Measurements from ENCODE around the gene TTC34.
"Not testable (repeated sequence)": the region's sequence is repeated elsewhere in the genome, so short reads cannot be mapped to it uniquely, and the experiment has no call there.

- TF ChIP-seq POLR2A (IDR thresholded peaks at IDR 0.05): not testable (repeated sequence)
- TF ChIP-seq, protein P1, sequence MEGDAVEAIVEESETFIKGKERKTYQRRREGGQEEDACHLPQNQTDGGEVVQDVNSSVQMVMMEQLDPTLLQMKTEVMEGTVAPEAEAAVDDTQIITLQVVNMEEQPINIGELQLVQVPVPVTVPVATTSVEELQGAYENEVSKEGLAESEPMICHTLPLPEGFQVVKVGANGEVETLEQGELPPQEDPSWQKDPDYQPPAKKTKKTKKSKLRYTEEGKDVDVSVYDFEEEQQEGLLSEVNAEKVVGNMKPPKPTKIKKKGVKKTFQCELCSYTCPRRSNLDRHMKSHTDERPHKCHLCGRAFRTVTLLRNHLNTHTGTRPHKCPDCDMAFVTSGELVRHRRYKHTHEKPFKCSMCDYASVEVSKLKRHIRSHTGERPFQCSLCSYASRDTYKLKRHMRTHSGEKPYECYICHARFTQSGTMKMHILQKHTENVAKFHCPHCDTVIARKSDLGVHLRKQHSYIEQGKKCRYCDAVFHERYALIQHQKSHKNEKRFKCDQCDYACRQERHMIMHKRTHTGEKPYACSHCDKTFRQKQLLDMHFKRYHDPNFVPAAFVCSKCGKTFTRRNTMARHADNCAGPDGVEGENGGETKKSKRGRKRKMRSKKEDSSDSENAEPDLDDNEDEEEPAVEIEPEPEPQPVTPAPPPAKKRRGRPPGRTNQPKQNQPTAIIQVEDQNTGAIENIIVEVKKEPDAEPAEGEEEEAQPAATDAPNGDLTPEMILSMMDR (IDR thresholded peaks at IDR 0.05): not testable (repeated sequence)
Observed at GRCh38 chr1:2775333-2775732, 26.2 kb downstream of the TTC34 start.

Data from gastroesophageal sphincter (tissue), 3 donors.